Vagina (tissue), 2 donors: Measurements from ENCODE around the gene FADS3.

Source experiments
- POLR2A ChIP-seq, 2 donors: fragments of 450-650 bp; IDR thresholded peaks; one replicate each; pipeline ENCODE4 v1.6.1; 2017; ENCODE audit warnings: antibody characterized with exemption in 2 of 2, mild to moderate bottlenecking in 2 of 2, moderate library complexity in 2 of 2
- POLR2AphosphoS5 ChIP-seq, 2 donors: sonication (generic); formaldehyde crosslinking; IDR thresholded peaks; one replicate each; pipeline ENCODE4 v1.9.0; 2017; ENCODE audit warnings: antibody characterized with exemption in 2 of 2, mild to moderate bottlenecking in 2 of 2, low read depth in 1 of 2; ENCODE audit not compliant: insufficient read depth in 1 of 2
- TF ChIP-seq, protein P1 (sequence below), 3 experiments: fragments of 450-650 bp in 2 of 3; fragments of 200-600 bp in 1 of 3; sonication (generic) in 1 of 3; IDR thresholded peaks; one replicate each; pipeline ENCODE4 v1.5.1; 2017 to 2019; ENCODE audit warnings: antibody characterized with exemption in 3 of 3, mild to moderate bottlenecking in 2 of 3, moderate library complexity in 2 of 3

GRCh38 chr11:61879152-61879551 is 12.2 kb downstream of the FADS3 start:
- TF ChIP-seq, protein P1, sequence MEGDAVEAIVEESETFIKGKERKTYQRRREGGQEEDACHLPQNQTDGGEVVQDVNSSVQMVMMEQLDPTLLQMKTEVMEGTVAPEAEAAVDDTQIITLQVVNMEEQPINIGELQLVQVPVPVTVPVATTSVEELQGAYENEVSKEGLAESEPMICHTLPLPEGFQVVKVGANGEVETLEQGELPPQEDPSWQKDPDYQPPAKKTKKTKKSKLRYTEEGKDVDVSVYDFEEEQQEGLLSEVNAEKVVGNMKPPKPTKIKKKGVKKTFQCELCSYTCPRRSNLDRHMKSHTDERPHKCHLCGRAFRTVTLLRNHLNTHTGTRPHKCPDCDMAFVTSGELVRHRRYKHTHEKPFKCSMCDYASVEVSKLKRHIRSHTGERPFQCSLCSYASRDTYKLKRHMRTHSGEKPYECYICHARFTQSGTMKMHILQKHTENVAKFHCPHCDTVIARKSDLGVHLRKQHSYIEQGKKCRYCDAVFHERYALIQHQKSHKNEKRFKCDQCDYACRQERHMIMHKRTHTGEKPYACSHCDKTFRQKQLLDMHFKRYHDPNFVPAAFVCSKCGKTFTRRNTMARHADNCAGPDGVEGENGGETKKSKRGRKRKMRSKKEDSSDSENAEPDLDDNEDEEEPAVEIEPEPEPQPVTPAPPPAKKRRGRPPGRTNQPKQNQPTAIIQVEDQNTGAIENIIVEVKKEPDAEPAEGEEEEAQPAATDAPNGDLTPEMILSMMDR (IDR thresholded peaks at IDR 0.05) = no peak
- TF ChIP-seq POLR2A (IDR thresholded peaks at IDR 0.05) (no peak), POLR2AphosphoS5 (IDR thresholded peaks at IDR 0.05; ENCODE audit: insufficient read depth in 1 of 2, low read depth in 1 of 2) (no peak)
